ENCODE measurements around the gene COL25A1.
"Not testable (repeated sequence)": the region's sequence is repeated elsewhere in the genome, so short reads cannot be mapped to it uniquely, and the experiment has no call there.

COL25A1 gene

GRCh38 chr4:109041463-109042360 is 260.7 kb downstream of the COL25A1 start:
- no peak for DNase-seq

- no peak for DNase-seq
Measured at GRCh38 chr4:109040441-109040840, 262.0 kb downstream of the COL25A1 start.

GRCh38 chr4:109037026-109037425 is 265.4 kb downstream of the COL25A1 start:
- DNase-seq = no peak

- DNase-seq = no peak
Measured at GRCh38 chr4:109033993-109034392, 268.5 kb downstream of the COL25A1 start.

- DNase-seq = no peak
Measured at GRCh38 chr4:109032671-109033070, 269.8 kb downstream of the COL25A1 start.

- DNase-seq = no peak
Measured at GRCh38 chr4:109029987-109030386, 272.5 kb downstream of the COL25A1 start.

GRCh38 chr4:109027016-109027500 is 275.4 kb downstream of the COL25A1 start:
- no peak for DNase-seq

- DNase-seq = no peak
Measured at GRCh38 chr4:109026588-109026987, 275.9 kb downstream of the COL25A1 start.

GRCh38 chr4:109025471-109026076 is 276.9 kb downstream of the COL25A1 start:
- DNase-seq = no peak

- no peak for DNase-seq
Measured at GRCh38 chr4:109022961-109023360, 279.5 kb downstream of the COL25A1 start.

GRCh38 chr4:109021630-109022029 is 280.8 kb downstream of the COL25A1 start:
- not testable (repeated sequence) for DNase-seq

- no peak for DNase-seq
Measured at GRCh38 chr4:109020861-109021260, 281.6 kb downstream of the COL25A1 start.

- no peak for DNase-seq
Measured at GRCh38 chr4:109016200-109016599, 286.3 kb downstream of the COL25A1 start.

GRCh38 chr4:109015413-109015810 is 287.0 kb downstream of the COL25A1 start:
- DNase-seq = no peak

GRCh38 chr4:109014593-109015412 is 287.7 kb downstream of the COL25A1 start:
- no peak for DNase-seq

GRCh38 chr4:109012286-109012880 is 290.1 kb downstream of the COL25A1 start:
- no peak for DNase-seq

- DNase-seq = no peak
Measured at GRCh38 chr4:109011241-109012026, 291.0 kb downstream of the COL25A1 start.

GRCh38 chr4:109010521-109010920 is 291.9 kb downstream of the COL25A1 start:
- no peak for DNase-seq

- no peak for DNase-seq
Measured at GRCh38 chr4:109009909-109010308, 292.5 kb downstream of the COL25A1 start.

- DNase-seq = no peak
Measured at GRCh38 chr4:109007976-109008375, 294.5 kb downstream of the COL25A1 start.

- DNase-seq = no peak
Measured at GRCh38 chr4:109005523-109005922, 296.9 kb downstream of the COL25A1 start.

GRCh38 chr4:109004418-109004817 is 298.0 kb downstream of the COL25A1 start:
- DNase-seq = no peak
